GM12878 (cell line): ENCODE results near the gene FBXL22. TPM values are rescaled to one million over a fixed set of nuclear protein-coding genes. Genes with fewer than 3 reads are reported as not detected.

Experiments used
- ATAC-seq: fragments of 200-7000 bp; cut with Tn5 transposase; 3 replicates; pipeline ENCODE4 v1.9.1; 2020; ENCODE audit warnings: mild to moderate bottlenecking, moderate library complexity
- BruUV-seq: library from RNA; stranded (reverse); fragments of 400-500 nt; replicated peaks from 2 replicates; lab custom pipeline; 2021; lab: Mats Ljungman, UMichigan
- CTCF ChIA-PET: fragments of 300-600 bp; sonication (Branson Sonifier 250); formaldehyde crosslinking; extraction: SDS; loops from one replicate; lab custom pipeline; 2021; ENCODE audit warnings: inconsistent platforms; lab: Yijun Ruan, JAX
- POLR2A ChIA-PET: fragments of 350-600 bp; formaldehyde crosslinking; extraction: SDS; loops from one replicate; lab custom pipeline; 2021; ENCODE audit warnings: inconsistent platforms; lab: Charles Lee
- RAD21 ChIA-PET: fragments of 300-600 bp; sonication (Branson Sonifier 250); formaldehyde crosslinking; loops from one replicate; lab custom pipeline; 2023; ENCODE audit warnings: antibody characterized with exemption; ENCODE audit not compliant: unreplicated experiment; lab: Charles Lee
- SMC1A ChIA-PET: fragments of 300-600 bp; sonication (Branson Sonifier 250); formaldehyde crosslinking; loops from one replicate; lab custom pipeline; 2023; ENCODE audit not compliant: unreplicated experiment, uncharacterized antibody; lab: Charles Lee
- DNase-seq: peaks from one replicate; pipeline ENCODE4 v3.0.0-alpha.2; 2011; ENCODE audit warnings: low read depth, low spot score
- FAIRE-seq: peaks from 3 replicates; lab custom pipeline; 2011; peaks lifted over from hg19 to GRCh38; lab: Jason Lieb, UNC
- H2AFZ ChIP-seq: 2 replicates; pipeline ENCODE4 v1.6.0; 2011; ENCODE audit warnings: low read depth, low read length, control low read depth; ENCODE audit not compliant: control insufficient read depth
- H3K27ac ChIP-seq: 2 replicates; pipeline ENCODE4 v1.5.1; 2011; ENCODE audit warnings: control low read depth; ENCODE audit not compliant: control insufficient read depth, insufficient read depth
- H3K27me3 ChIP-seq, 2 experiments: replicated peaks in 1 of 2; 2 replicates each; pipeline versions ENCODE4 v1.6.0 to v1.6.1; 2011; ENCODE audit warnings: low read length in 1 of 2; ENCODE audit not compliant: control insufficient read depth in 2 of 2, insufficient read depth in 2 of 2
- H3K36me3 ChIP-seq, 2 experiments: 2 replicates each; pipeline ENCODE4 v1.5.1; 2011; ENCODE audit warnings: low read length in 1 of 2; ENCODE audit not compliant: control insufficient read depth in 2 of 2, insufficient read depth in 2 of 2
- H3K4me1 ChIP-seq: 2 replicates; pipeline ENCODE4 v1.6.1; 2011; ENCODE audit warnings: mild to moderate bottlenecking, low read length, moderate library complexity, mixed read lengths; ENCODE audit not compliant: control insufficient read depth, insufficient read depth
- H3K4me2 ChIP-seq: 2 replicates; pipeline ENCODE4 v1.6.0; 2011; ENCODE audit warnings: control low read depth; ENCODE audit not compliant: control insufficient read depth, insufficient read depth
- H3K4me3 ChIP-seq: fragments of 200-600 bp; sonication (generic); 2 replicates; pipeline ENCODE4 v1.5.1; 2016
- H3K79me2 ChIP-seq: 2 replicates; pipeline ENCODE4 v1.6.0; 2011; ENCODE audit warnings: low read length; ENCODE audit not compliant: control insufficient read depth, insufficient read depth
- H3K9ac ChIP-seq: 2 replicates; pipeline ENCODE4 v1.8.0; 2011; ENCODE audit warnings: low read length, control low read depth, mixed read lengths; ENCODE audit not compliant: control insufficient read depth, insufficient read depth
- H3K9me3 ChIP-seq: replicated peaks from 3 replicates; pipeline ENCODE4 v1.5.1; 2011; ENCODE audit warnings: mild to moderate bottlenecking, low read length; ENCODE audit not compliant: control insufficient read depth, insufficient read depth
- H4K20me1 ChIP-seq: 2 replicates; pipeline ENCODE4 v1.6.0; 2011; ENCODE audit not compliant: control insufficient read depth, insufficient read depth
- BHLHE40 ChIP-seq, 2 experiments: fragments of 450-650 bp in 1 of 2; IDR thresholded peaks; 2 replicates each; pipeline ENCODE4 v1.6.1; 2011 to 2017; ENCODE audit warnings: low read depth in 2 of 2, borderline replicate concordance in 1 of 2, improper control_type of control experiment in 1 of 2, low read length in 1 of 2, mild to moderate bottlenecking in 1 of 2
- CBFB ChIP-seq: IDR thresholded peaks from 2 replicates; pipeline ENCODE4 v1.6.1; 2016; ENCODE audit warnings: antibody characterized with exemption, low read depth
- CBX5 ChIP-seq: sonication (generic); IDR thresholded peaks from 2 replicates; pipeline ENCODE4 v1.6.1; 2016; ENCODE audit warnings: low read depth, moderate library complexity, mild to moderate bottlenecking, inconsistent platforms
- CREB1 ChIP-seq: IDR thresholded peaks from 2 replicates; pipeline ENCODE4 v1.6.1; 2012; ENCODE audit warnings: low read depth, mild to moderate bottlenecking, inconsistent platforms
- ELK1 ChIP-seq: IDR thresholded peaks from 2 replicates; pipeline ENCODE4 v1.6.1; 2012; ENCODE audit warnings: low read depth, low read length, improper control_type of control experiment
- HDAC2 ChIP-seq: fragments of 200-600 bp; sonication (generic); IDR thresholded peaks from 2 replicates; pipeline ENCODE4 v1.6.1; 2017
- IKZF1 ChIP-seq: fragments of 450-650 bp; conservative IDR thresholded peaks from 2 replicates; pipeline ENCODE4 v1.6.1; 2017; ENCODE audit warnings: antibody characterized with exemption, mild to moderate bottlenecking
- LARP7 ChIP-seq: fragments of 450-650 bp; IDR thresholded peaks from 2 replicates; pipeline ENCODE4 v1.6.1; 2017; ENCODE audit warnings: mild to moderate bottlenecking
- RAD21 ChIP-seq: IDR thresholded peaks from 2 replicates; pipeline ENCODE4 v1.6.1; 2011; ENCODE audit warnings: mild to moderate bottlenecking, low read depth, low read length, moderate library complexity; ENCODE audit not compliant: insufficient read depth
- RUNX3 ChIP-seq: IDR thresholded peaks from 2 replicates; pipeline ENCODE4 v1.6.1; 2012; ENCODE audit warnings: low read length, inconsistent platforms
- SREBF2 ChIP-seq: IDR thresholded peaks from 2 replicates; pipeline ENCODE4 v1.6.1; 2012; ENCODE audit warnings: mild to moderate bottlenecking, low read length
- STAT1 ChIP-seq: fragments of 450-650 bp; conservative IDR thresholded peaks from 2 replicates; pipeline ENCODE4 v1.6.1; 2014; ENCODE audit warnings: antibody characterized with exemption, mild to moderate bottlenecking
- SUZ12 ChIP-seq: fragments of 200-600 bp; sonication (generic); IDR thresholded peaks from one replicate; pipeline ENCODE4 v1.6.1; 2018; ENCODE audit warnings: antibody characterized with exemption, mild to moderate bottlenecking; ENCODE audit not compliant: unreplicated experiment
- TARDBP ChIP-seq: IDR thresholded peaks from 2 replicates; pipeline ENCODE4 v1.6.1; 2016; ENCODE audit warnings: borderline replicate concordance
- YY1 ChIP-seq: IDR thresholded peaks from 2 replicates; pipeline ENCODE4 v1.6.1; 2011; ENCODE audit warnings: low read depth, mild to moderate bottlenecking, low read length
- ZNF622 ChIP-seq: fragments of 450-650 bp; IDR thresholded peaks from 2 replicates; pipeline ENCODE4 v1.6.1; 2017; ENCODE audit warnings: mild to moderate bottlenecking, inconsistent platforms
- ZZZ3 ChIP-seq: IDR thresholded peaks from 2 replicates; pipeline ENCODE4 v1.6.1; 2011; ENCODE audit warnings: low read depth; ENCODE audit not compliant: control insufficient read depth, insufficient read length
- WGBS: methylation state at CpG from one replicate; pipeline ENCODE4 v1.1.6; 2016; ENCODE audit warnings: low lambda C conversion rate; ENCODE audit not compliant: insufficient replicate concordance, insufficient coverage; ENCODE audit errors: missing lambda C conversion rate; 5-methylcytosine and 5-hydroxymethylcytosine counted together
- in situ Hi-C: fragments of 300-500 bp; cut with MboI; formaldehyde crosslinking; loops from 9 replicates; pipeline ENCODE4 v1.14.3; 2018; ENCODE audit warnings: mixed read lengths
- intact Hi-C: fragments of 100-400 bp; cut with micrococcal nuclease; formaldehyde crosslinking; loops from one replicate; pipeline ENCODE4 v1.14.2; 2022; ENCODE audit not compliant: unreplicated experiment
- polyA plus RNA-seq, 11 experiments: library from polyadenylated mRNA; depleted of rRNA in 4 of 11; unstranded in 6 of 11; stranded (reverse) in 5 of 11; fragments of >200 nt; fragmentation: Nextera tagmentation in 4 of 11; fragmentation: Illumina TruSeq in 1 of 11; extraction: Ambion mirVana in 4 of 11; extraction: Trizol in 1 of 11; gene quantifications; 1 replicate in 1 of 11; 2 replicates in 10 of 11; pipeline versions ENCODE4 v1.2.1 to v1.2.3, GENCODE V29; 2011 to 2016; ENCODE audit warnings: inconsistent platforms in 2 of 11, missing spikeins in 2 of 11, low read depth in 1 of 11
- total RNA-seq, 4 experiments: library from RNA; depleted of rRNA in 3 of 4; stranded (reverse); fragments of >200 nt in 3 of 4; fragmentation: Illumina TruSeq in 1 of 4; extraction: Trizol in 1 of 4; gene quantifications; 2 replicates each; pipeline versions ENCODE4 v1.2.1 to v1.2.3, GENCODE V29; 2013 to 2021

FBXL22 gene
- total and polyA plus RNA-seq, 10 of the 15 experiments (the other 5 are each of a cell fraction or from before 2014, with no cell fraction given): 0.05 to 2.6 (median 0.52) TPM

GRCh38 chr15:63595688-63596087 is 1.5 kb upstream of the FBXL22 start:
- H3K27me3 ChIP-seq: no peaks in the 10 kb centered on the region
- ChIA-PET POLR2A (interaction anchor here (0.5 to 8.8 kb wide), 12 partner anchors 14 to 449 kb away, joined by 3 to 66 read pairs (median 4); partner anchors contain the start of gene USP3), CTCF (interaction anchor here (0.8 to 11.3 kb wide), 10 partner anchors 14 to 471 kb away, joined by 3 to 272 read pairs (median 4); no protein-coding TSS in a partner anchor), RAD21 (interaction anchor here (0.6 to 8.2 kb wide), 17 partner anchors 21 to 187 kb away, joined by 3 to 113 read pairs (median 5); partner anchors contain the start of gene USP3), SMC1A (interaction anchor here (0.8 to 9.7 kb wide), 28 partner anchors 10 to 470 kb away, joined by 3 to 150 read pairs (median 4); no protein-coding TSS in a partner anchor)
- H3K9me3 ChIP-seq: no peaks in the 10 kb centered on the region
- WGBS: 60% methylated on average over 1 of the region's 1 CpG
- no TSS peak for BruUV-seq
- H2AFZ ChIP-seq: no peak overlapping the region
- H3K79me2 ChIP-seq: peaks cover 18% of the 10 kb centered on the region
- ATAC-seq (no peak), DNase-seq (no peak), FAIRE-seq (no peak)
- H3K36me3 ChIP-seq: peaks cover 2 to 9% of the 10 kb centered on the region in 2 experiments; a peak in 3 of 4 replicates
- peak overlapping the region; percentile 51 for H3K4me2 ChIP-seq
- no peak overlapping the region for H3K9ac ChIP-seq
- in situ Hi-C loops: loop anchor here (25.0 kb wide), 1 partner anchor 308 kb away; the partner anchor contains the start of gene APH1B
- 0 out of 2 replicates have a peak, but pooled peaks have one; percentile 46 for TF ChIP-seq CBFB
- TF ChIP-seq YY1: 0 out of 2 replicates have a peak, but pooled peaks have one; percentile 21
- 0 out of 2 replicates have a peak, but pooled peaks have one; percentile 21 for TF ChIP-seq IKZF1
- TF ChIP-seq SREBF2: no peak
- no peak overlapping the region for H3K4me3 ChIP-seq
- intact Hi-C loops: loop anchor here (5.0 to 10.0 kb wide), 2 partner anchors 81 to 308 kb away; no protein-coding TSS in a partner anchor
- 0 out of 2 replicates have a peak overlapping the region, but pooled peaks have one; percentile 29 for H3K27ac ChIP-seq
- peaks cover 63% of the 10 kb centered on the region for H3K4me1 ChIP-seq
- no peaks in the 10 kb centered on the region for H4K20me1 ChIP-seq

- no peak for FAIRE-seq
- ChIA-PET RAD21 (interaction anchor here (0.7 to 8.2 kb wide), 23 partner anchors 9 to 188 kb away, joined by 3 to 113 read pairs (median 5); partner anchors contain the start of gene USP3), POLR2A (interaction anchor here (0.5 to 8.8 kb wide), 13 partner anchors 30 to 147 kb away, joined by 3 to 66 read pairs (median 3); partner anchors contain the start of gene USP3), SMC1A (interaction anchor here (0.9 to 9.7 kb wide), 29 partner anchors 9 to 470 kb away, joined by 3 to 150 read pairs (median 5); no protein-coding TSS in a partner anchor), CTCF (interaction anchor here (0.6 to 11.3 kb wide), 10 partner anchors 13 to 407 kb away, joined by 3 to 272 read pairs (median 4); no protein-coding TSS in a partner anchor)
- WGBS: 47% methylated on average over 2 of the region's 2 CpGs
- no peak overlapping the region for H3K4me3 ChIP-seq
- H4K20me1 ChIP-seq: no peaks in the 10 kb centered on the region
- peaks cover under 1 to 5% of the 10 kb centered on the region in 2 experiments; a peak in 3 of 4 replicates for H3K36me3 ChIP-seq
- ATAC-seq: peak; percentile 2; the same call in 2 of the 3 replicates
- H3K27me3 ChIP-seq: no peaks in the 10 kb centered on the region
- H3K9me3 ChIP-seq: no peaks in the 10 kb centered on the region
- BruUV-seq: TSS peak; percentile 17
- no peak overlapping the region for H3K4me2 ChIP-seq
- H3K79me2 ChIP-seq: peaks cover 23% of the 10 kb centered on the region
- intact Hi-C loops (loop anchor here (5.0 to 10.0 kb wide), 2 partner anchors 82 to 309 kb away; no protein-coding TSS in a partner anchor), in situ Hi-C loops (loop anchor here (25.0 kb wide), 1 partner anchor 309 kb away; the partner anchor contains the start of gene APH1B)
- H3K27ac ChIP-seq: peak overlapping the region; percentile 20; the same call in 1 of the 2 replicates
- no peak for DNase-seq
- H3K4me1 ChIP-seq: peaks cover 60% of the 10 kb centered on the region
- peak overlapping the region; percentile 30; the same call in 1 of the 2 replicates for H3K9ac ChIP-seq
- H2AFZ ChIP-seq: no peak overlapping the region
- TF ChIP-seq ZNF622: no peak
- TF ChIP-seq SUZ12: no peak
- no peak for TF ChIP-seq STAT1
- TF ChIP-seq CBX5: no peak
- no peak for TF ChIP-seq HDAC2
- 0 out of 2 replicates have a peak, but pooled peaks have one; percentile 4 for TF ChIP-seq RUNX3
- no peak for TF ChIP-seq BHLHE40 (IDR thresholded peaks at IDR 0.05; ENCODE audit: borderline replicate concordance in 1 of 2, low read depth in 2 of 2, low read length in 1 of 2)
- TF ChIP-seq ELK1: no peak
- TF ChIP-seq TARDBP: no peak
- peak; percentile 40; the same call in 1 of the 2 replicates for TF ChIP-seq CREB1
- no peak for TF ChIP-seq ZZZ3
- TF ChIP-seq LARP7: no peak
- no peak for TF ChIP-seq RAD21
Observed at GRCh38 chr15:63596676-63597037, 530 bp upstream of the FBXL22 start.
